Measurements from ENCODE around the gene GPR21. TPM values are rescaled to one million over a fixed set of nuclear protein-coding genes. Genes with fewer than 3 reads are reported as not detected.

GPR21 gene
- total RNA-seq, 1 experiment from 2014 or later, result 0.63 TPM

DNA sequence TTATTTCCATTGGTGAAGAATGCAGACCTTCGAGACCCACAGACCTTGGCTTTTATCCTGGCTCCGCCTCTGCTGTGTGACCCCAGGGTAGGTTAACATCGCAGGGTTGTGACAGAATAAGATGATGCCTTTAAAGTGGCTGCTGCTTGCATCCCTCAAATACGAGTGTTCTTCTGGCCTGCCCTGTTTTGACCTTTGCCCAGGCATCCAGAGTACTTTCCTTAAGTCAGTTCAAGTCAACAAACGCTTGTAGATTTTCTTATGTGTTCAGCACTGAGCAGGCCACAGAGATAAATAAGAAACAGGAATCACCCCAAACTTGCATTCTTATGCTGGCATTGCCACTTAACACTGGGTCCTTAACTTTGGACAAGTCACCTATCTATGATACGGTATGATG lies 50.2 kb downstream of the GPR21 start (continued):
- no peak for TF ChIP-seq NR1H2 (CRISPR knock-in tag; IDR thresholded peaks at IDR 0.05)
- no peak for TF ChIP-seq SMAD4 (CRISPR knock-in tag; IDR thresholded peaks at IDR 0.05)
- no peak for TF ChIP-seq ZBTB21 (CRISPR knock-in tag; IDR thresholded peaks at IDR 0.05; ENCODE audit: borderline replicate concordance)
- TF ChIP-seq ETV6 (CRISPR knock-in tag; IDR thresholded peaks at IDR 0.05), result no peak
- TF ChIP-seq ZNF281 (CRISPR knock-in tag; IDR thresholded peaks at IDR 0.05), result no peak
- no peak for TF ChIP-seq TEAD4 (CRISPR knock-in tag; IDR thresholded peaks at IDR 0.05)
- no peak for TF ChIP-seq ZNF121 (CRISPR knock-in tag; IDR thresholded peaks at IDR 0.05)

DNA sequence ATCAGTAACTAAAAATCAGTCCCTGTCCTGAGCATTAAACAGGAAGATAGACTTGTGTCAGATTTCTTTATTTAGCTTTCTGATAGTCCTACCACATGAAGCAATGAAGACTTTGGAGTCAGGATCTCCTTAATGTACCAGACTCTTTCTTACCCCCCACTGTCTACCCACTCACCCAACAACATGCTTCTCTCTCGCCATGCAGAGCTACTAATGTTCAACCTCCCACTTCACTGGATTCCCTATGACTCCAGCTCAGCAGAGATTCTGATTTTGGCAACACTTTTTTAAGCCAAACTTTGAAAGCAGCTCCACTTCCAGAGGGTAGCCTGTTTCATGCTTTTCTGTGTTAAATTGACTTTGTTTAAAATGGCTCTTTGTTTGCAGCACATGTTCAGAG lies 50.8 kb downstream of the GPR21 start:
- POLR2A ChIA-PET, result no interaction called here
- Mint-ChIP-seq H3K4me1 (peaks cover 26% of the 10 kb centered on the region), H3K9me3 (no peaks in the 10 kb centered on the region), H3K4me3 (no peak overlapping the region), H3K27ac (peak overlapping the region; percentile 38; the same call in 1 of the 2 replicates), H3K36me3 (peaks cover 39% of the 10 kb centered on the region), H3K27me3 (ENCODE audit: low read depth) (no peaks in the 10 kb centered on the region)
- CTCF ChIA-PET, result interaction anchor here (0.8 to 2.4 kb wide), 3 partner anchors 13 to 266 kb away, joined by 3 to 10 read pairs (median 8); no protein-coding TSS in a partner anchor
- DNase-seq (ENCODE audit: low spot score) (no peak), ATAC-seq (no peak)
- TF ChIP-seq, protein P1, sequence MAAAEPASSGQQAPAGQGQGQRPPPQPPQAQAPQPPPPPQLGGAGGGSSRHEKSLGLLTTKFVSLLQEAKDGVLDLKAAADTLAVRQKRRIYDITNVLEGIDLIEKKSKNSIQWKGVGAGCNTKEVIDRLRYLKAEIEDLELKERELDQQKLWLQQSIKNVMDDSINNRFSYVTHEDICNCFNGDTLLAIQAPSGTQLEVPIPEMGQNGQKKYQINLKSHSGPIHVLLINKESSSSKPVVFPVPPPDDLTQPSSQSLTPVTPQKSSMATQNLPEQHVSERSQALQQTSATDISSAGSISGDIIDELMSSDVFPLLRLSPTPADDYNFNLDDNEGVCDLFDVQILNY (CRISPR knock-in tag; IDR thresholded peaks at IDR 0.05), result no peak
- TF ChIP-seq IRF1 (CRISPR knock-in tag; IDR thresholded peaks at IDR 0.05) (no peak), ZNF671 (CRISPR knock-in tag; IDR thresholded peaks at IDR 0.05) (no peak), ZNF138 (CRISPR knock-in tag; conservative IDR thresholded peaks at IDR 0.05) (no peak), ZNF317 (CRISPR knock-in tag; IDR thresholded peaks at IDR 0.05; ENCODE audit: borderline replicate concordance, low read depth) (no peak), FOXP4 (CRISPR knock-in tag; IDR thresholded peaks at IDR 0.05) (no peak), ZNF396 (CRISPR knock-in tag; IDR thresholded peaks at IDR 0.05; ENCODE audit: borderline replicate concordance) (no peak), CBFB (CRISPR knock-in tag; IDR thresholded peaks at IDR 0.05; ENCODE audit: low read depth) (no peak), ZNF263 (CRISPR knock-in tag; IDR thresholded peaks at IDR 0.05; ENCODE audit: low read depth) (no peak), SMAD3 (CRISPR knock-in tag; IDR thresholded peaks at IDR 0.05; ENCODE audit: borderline replicate concordance) (no peak), NR1H2 (CRISPR knock-in tag; IDR thresholded peaks at IDR 0.05) (no peak), NR3C1 (CRISPR knock-in tag; conservative IDR thresholded peaks at IDR 0.05; ENCODE audit: low read depth) (no peak), MYBL2 (CRISPR knock-in tag; IDR thresholded peaks at IDR 0.05) (no peak), FOXP1 (CRISPR knock-in tag; IDR thresholded peaks at IDR 0.05; ENCODE audit: borderline replicate concordance) (no peak), NFE2L1 (CRISPR knock-in tag; IDR thresholded peaks at IDR 0.05) (no peak)
- TF ChIP-seq, protein P2, sequence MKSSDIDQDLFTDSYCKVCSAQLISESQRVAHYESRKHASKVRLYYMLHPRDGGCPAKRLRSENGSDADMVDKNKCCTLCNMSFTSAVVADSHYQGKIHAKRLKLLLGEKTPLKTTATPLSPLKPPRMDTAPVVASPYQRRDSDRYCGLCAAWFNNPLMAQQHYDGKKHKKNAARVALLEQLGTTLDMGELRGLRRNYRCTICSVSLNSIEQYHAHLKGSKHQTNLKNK (CRISPR knock-in tag; IDR thresholded peaks at IDR 0.05), result no peak

Other genes starting within 250 kb of the GPR21 start
- not detected in 3 replicates for gene OR5C1, start 244.7 kb upstream of the GPR21 start, total RNA-seq (2021)
- not detected in 3 replicates for gene OR1K1, start 233.5 kb upstream of the GPR21 start, total RNA-seq (2021)
- 19.4 to 21.7 TPM (median 20.5 TPM) in 3 replicates for gene PDCL, start 205.1 kb upstream of the GPR21 start, total RNA-seq (2021)
- gene RC3H2, start 128.3 kb upstream of the GPR21 start, total RNA-seq (2021), result 36.0 to 38.3 TPM (median 37.5 TPM) in 3 replicates
- 8.2 to 9.6 TPM (median 9.0 TPM) in 3 replicates for gene ZBTB6, start 120.3 kb upstream of the GPR21 start, total RNA-seq (2021)
- 6.3 to 7.8 TPM (median 7.3 TPM) in 3 replicates for gene ZBTB26, start 102.2 kb upstream of the GPR21 start, total RNA-seq (2021)
- 38.1 to 42.9 TPM (median 41.1 TPM) in 3 replicates for gene RABGAP1, start 92.6 kb upstream of the GPR21 start, total RNA-seq (2021)
- 90.9 to 102 TPM (median 96.3 TPM) in 3 replicates for gene STRBP, start 234.9 kb downstream of the GPR21 start, total RNA-seq (2021)

Measured in WTC11 (cell line).